HG02885 (cell line): ENCODE measurements around the gene VSTM4.

Source experiments
- ATAC-seq: cut with Tn5 transposase; IDR thresholded peaks from one replicate; pipeline ENCODE4 v1.9.1; 2021; ENCODE audit warnings: mild to moderate bottlenecking; ENCODE audit not compliant: unreplicated experiment, poor library complexity

VSTM4 gene

DNA sequence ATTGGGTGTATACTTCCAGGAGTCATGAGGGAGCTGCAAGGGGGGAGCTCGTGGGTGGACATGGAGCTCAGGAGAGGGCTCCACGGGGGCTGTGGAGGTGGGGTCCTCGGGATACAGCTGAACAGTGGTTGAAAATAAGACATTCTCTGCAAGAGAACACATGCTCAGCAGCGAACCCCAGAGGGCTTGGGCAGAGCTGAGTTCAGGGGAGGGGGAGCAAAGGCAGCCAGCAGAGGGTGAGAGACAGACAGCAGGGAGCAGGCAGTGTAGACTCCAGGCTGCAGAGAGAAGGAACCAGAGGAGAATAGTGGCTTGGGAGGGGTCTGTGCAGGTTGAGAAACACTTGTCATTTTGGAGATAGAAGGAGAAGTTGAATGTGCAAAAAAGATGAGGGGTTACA lies 102.7 kb downstream of the VSTM4 start:
- ATAC-seq, result no peak

DNA sequence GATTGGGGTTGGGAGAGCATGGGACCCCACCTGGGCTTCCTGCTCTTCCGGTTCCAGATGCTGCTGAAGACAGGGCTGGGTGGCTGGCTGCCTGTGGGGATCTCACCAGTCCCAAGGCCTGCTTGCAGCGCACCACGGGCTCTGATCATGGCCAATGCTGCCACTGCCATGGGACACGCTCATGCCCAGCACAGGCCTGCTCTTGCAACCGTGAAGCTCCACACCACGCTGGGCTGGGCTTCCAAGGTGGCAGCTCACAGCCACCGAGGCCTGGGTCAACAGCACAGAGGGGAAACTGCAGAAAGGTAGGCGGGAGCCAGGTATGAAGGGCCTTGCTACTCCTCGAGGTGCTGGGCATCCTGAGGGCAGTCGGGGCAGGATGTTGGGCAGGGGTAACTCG lies 103.6 kb downstream of the VSTM4 start:
- no peak for ATAC-seq

- no peak for ATAC-seq
Measured at GRCh38 chr10:49010865-49011264, 104.5 kb downstream of the VSTM4 start.

DNA sequence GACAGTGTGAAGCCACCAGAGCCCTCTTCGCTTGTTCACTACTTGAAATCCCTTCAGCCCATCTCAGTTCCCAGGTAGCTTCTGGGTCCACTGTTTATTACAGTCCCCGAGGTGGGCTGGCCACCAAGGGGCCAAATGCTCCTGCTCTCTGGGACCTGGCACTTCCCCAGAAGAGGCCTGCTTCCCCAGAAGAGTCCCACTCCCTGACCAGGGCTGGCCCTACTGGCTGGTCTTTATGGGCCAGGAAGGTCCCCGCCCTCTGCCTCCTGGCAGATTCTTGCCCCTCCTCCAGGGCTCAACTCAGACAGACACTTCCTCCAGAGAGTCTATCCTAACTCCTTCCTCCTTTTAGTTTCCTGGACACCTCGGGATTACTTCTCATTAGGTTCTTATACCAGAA lies 105.0 kb downstream of the VSTM4 start:
- no peak for ATAC-seq

GRCh38 chr10:49009199-49009979 lies 105.9 kb downstream of the VSTM4 start:
- no peak for ATAC-seq

DNA sequence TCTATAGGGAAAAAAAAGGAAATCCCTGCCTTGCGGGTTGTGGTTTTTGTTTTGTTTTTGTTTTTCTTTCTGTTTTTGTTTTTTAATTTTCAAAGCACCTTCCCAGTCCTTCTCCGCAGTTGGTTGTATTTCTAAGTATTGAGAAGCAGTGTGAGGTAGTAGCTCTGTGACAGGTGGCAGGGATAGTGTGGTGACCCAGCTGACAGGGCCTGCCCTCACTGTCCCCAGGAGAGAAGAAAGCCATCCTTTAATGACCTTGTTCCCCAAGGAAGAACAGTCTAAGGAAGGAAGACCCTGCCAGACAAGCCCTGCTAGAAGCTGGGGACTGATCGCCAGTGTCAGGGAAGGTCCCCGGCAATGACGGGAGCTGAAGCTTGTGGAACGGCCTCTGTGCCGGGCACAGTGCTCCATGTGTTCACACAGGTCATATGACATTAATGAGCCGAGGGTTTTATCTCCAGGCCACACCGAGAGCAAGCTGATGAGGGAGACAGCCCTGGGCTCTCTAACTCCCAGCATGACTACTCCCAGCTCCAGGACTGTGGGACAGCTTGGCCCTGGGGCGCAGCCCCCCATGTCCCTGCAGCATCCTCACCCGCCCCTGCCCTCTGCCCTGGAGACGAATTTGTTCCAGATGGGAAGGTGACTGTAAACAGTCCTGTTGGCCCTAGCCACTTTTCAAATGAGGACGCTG lies 106.7 kb downstream of the VSTM4 start:
- no peak for ATAC-seq

GRCh38 chr10:49008091-49008490 lies 107.2 kb downstream of the VSTM4 start:
- ATAC-seq, result no peak

DNA sequence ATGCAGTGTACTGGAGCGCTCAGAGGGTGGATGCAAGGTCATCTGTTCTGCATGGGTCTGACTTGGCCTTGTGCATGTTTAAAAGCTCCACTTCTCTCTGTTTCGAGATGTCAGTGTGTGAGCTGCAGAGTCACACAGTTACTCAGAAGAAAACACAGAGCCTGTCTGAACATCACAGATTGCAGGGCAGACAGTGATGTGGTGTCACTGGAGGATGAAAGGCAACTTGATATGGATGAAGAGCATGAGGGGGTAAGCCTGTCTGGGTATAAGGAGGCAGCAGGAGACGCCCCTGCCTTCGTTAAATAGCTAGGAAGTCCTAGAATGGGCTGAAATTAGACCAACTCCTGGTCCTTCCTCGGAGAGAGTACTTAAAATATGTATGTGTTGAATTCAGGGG lies 108.2 kb downstream of the VSTM4 start:
- ATAC-seq, result no peak

- ATAC-seq, result no peak
Measured at GRCh38 chr10:49005270-49005669, 110.1 kb downstream of the VSTM4 start.

GRCh38 chr10:49001870-49002672 lies 113.3 kb downstream of the VSTM4 start:
- ATAC-seq, result no peak

DNA sequence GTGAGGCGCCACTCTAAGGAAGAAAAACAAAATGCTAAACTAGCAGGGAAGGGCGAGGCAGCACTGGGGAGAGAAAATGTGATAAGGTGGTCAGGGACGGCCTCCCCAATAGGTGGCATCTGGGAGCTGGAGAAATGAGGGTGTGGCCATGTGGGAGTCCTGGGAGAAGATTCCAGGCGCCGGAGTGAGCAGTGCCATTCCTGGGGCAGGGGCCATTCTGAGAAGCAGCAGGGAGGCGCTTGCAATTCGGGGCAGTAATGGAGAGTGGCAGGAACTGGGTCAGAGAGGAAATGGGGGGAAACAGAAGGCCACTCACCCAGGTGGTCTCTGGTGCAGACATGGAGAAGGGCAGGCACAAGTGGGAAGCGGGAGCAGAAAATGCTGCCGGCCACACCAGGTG lies 113.9 kb downstream of the VSTM4 start:
- no peak for ATAC-seq

DNA sequence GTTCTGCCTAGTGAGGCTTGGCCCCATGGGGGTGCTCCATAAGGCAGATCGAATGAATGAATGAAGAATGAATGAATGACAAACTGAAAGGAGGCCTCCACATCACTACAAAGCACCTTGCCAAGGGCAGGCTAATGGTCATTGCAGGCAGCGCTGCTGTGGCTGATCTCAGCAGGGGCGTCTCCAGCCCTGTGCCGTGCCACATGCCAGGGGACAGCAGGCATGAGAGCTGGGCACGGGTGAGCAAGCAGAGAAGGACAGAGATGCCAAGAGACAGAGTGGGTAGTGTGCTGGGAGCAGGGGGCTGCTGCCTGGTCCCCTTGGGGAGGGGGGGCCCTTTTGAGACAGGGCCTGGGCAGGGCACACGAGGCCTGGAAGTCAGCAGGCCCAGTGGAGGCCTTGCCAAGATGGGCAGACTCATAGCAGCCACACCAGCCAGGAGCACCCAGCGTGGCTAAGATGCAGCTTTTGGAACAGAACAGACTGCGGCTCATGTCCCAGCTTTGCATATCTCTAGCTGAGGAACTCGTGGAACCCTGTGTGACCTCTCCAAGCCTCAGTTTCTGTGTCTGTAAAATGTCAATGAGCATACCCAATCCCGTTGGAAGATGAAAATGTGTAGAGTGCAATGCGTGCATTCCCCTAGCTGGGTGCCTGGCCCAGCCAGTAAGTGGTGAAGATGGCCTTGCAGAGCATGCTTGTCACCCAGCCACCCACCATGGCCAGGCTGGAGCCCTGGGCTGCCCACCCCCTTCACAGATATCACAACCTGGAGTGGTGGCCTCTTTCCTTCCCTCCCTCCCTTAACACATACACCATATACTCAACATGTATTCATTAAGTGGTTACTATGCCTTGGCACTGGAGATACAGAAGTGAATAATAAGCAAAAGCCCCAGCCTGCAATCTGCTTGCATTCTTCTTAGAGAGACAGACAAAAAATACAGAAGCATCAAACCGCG lies 114.6 kb downstream of the VSTM4 start:
- ATAC-seq, result no peak

GRCh38 chr10:48999346-48999745 lies 116.0 kb downstream of the VSTM4 start:
- no peak for ATAC-seq

GRCh38 chr10:48996329-48996728 lies 119.0 kb downstream of the VSTM4 start:
- no peak for ATAC-seq

DNA sequence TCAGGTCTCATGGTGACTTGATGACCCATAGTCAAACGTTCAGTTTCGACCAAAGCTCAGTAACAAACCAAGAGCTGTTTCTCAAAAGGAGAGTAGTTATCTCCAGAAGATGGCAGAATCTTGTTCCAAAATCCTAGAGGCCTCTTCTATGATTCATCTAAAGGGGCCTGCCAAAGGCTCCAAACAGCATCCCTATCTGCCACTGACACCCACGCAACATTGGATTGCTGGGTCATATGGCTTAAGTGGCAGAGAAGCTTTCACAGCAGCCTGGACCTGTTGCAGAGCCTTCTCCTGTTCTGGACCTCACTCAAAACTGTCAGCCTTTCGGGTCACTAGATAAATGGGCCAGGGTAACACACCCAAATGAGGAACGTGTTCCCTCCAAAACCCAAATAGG lies 121.7 kb downstream of the VSTM4 start:
- ATAC-seq, result no peak

GRCh38 chr10:48990226-48990625 lies 125.1 kb downstream of the VSTM4 start:
- ATAC-seq, result no peak

GRCh38 chr10:48985621-48986158 lies 129.6 kb downstream of the VSTM4 start:
- ATAC-seq, result no peak

GRCh38 chr10:48983648-48984351 lies 131.5 kb downstream of the VSTM4 start:
- no peak for ATAC-seq

DNA sequence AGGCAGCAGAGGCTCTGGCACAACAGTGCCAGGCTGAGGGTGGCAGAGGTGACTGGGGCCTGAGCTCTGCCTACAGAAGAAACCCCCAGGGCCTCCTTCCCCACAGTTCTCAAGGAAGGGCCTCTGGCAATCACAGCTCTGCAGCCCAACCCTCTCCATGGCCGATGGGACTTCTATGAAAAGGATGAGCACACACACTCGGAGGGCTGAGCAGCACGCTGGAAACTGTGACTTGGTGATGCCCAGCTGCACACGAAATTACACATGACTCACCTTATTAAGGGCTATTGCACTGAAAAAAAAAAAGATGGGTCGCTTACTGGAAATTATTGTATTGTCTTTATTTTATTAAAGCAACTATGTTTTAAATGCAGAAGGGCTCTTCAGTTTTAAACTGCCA lies 132.7 kb downstream of the VSTM4 start:
- no peak for ATAC-seq
